CD4-positive, CD25-positive, alpha-beta regulatory T cell (primary cell): ENCODE results near the gene MBNL1. TPM values are rescaled to one million over a fixed set of nuclear protein-coding genes. Genes with fewer than 3 reads are reported as not detected.

Experiments used
- ATAC-seq, 2 donors: fragments of 150-1000 bp; cut with Tn5 transposase; one replicate each; pipeline ENCODE4 v1.10.0; 2021; ENCODE audit warnings: low read depth in 2 of 2, moderate number of reproducible peaks in 2 of 2, moderate library complexity in 1 of 2
- DNase-seq, 3 donors: peaks; one replicate each; pipeline versions ENCODE4 v3.0.0 to v3.0.0-alpha.2; 2012 to 2022; ENCODE audit warnings: mixed read lengths in 1 of 3
- H3K27ac ChIP-seq: one replicate; pipeline ENCODE4 v1.7.0; 2013; ENCODE audit warnings: mild to moderate bottlenecking, low read length; ENCODE audit not compliant: insufficient read depth, poor library complexity, severe bottlenecking
- H3K27me3 ChIP-seq: one replicate; pipeline ENCODE4 v1.7.0; 2013; ENCODE audit warnings: low read length; ENCODE audit not compliant: control insufficient read depth, insufficient read depth
- H3K36me3 ChIP-seq: one replicate; pipeline ENCODE4 v1.7.0; 2013; ENCODE audit warnings: mild to moderate bottlenecking, low read length, moderate library complexity; ENCODE audit not compliant: control insufficient read depth, insufficient read depth
- H3K4me1 ChIP-seq: 2 replicates; pipeline ENCODE4 v1.7.0; 2013; ENCODE audit warnings: mild to moderate bottlenecking, low read length; ENCODE audit not compliant: insufficient read depth, control insufficient read depth, poor library complexity, severe bottlenecking
- H3K4me3 ChIP-seq: one replicate; pipeline ENCODE4 v1.7.0; 2013; ENCODE audit warnings: low read depth, mild to moderate bottlenecking, low read length, moderate library complexity
- H3K9me3 ChIP-seq, 2 experiments: 1 replicate in 1 of 2; 2 replicates in 1 of 2; pipeline ENCODE4 v1.7.0; 2013; ENCODE audit warnings: low read length in 2 of 2, mild to moderate bottlenecking in 1 of 2, moderate library complexity in 1 of 2; ENCODE audit not compliant: control insufficient read depth in 2 of 2
- H3K27ac Mint-ChIP-seq, 3 donors: one replicate each; pipeline ENCODE4 v1.8.0; 2020 to 2022; ENCODE audit warnings: mild to moderate bottlenecking in 3 of 3, mixed read lengths in 3 of 3, moderate library complexity in 2 of 3
- H3K27me3 Mint-ChIP-seq: one replicate; pipeline ENCODE4 v1.8.0; 2022; ENCODE audit warnings: mild to moderate bottlenecking, mixed read lengths
- H3K36me3 Mint-ChIP-seq: one replicate; pipeline ENCODE4 v1.8.0; 2020; ENCODE audit warnings: mixed read lengths
- H3K4me1 Mint-ChIP-seq, 4 donors: one replicate each; pipeline ENCODE4 v1.8.0; 2020 to 2022; ENCODE audit warnings: mixed read lengths in 4 of 4, mild to moderate bottlenecking in 1 of 4
- H3K4me3 Mint-ChIP-seq, 4 donors: one replicate each; pipeline ENCODE4 v1.8.0; 2020 to 2022; ENCODE audit warnings: mild to moderate bottlenecking in 4 of 4, mixed read lengths in 4 of 4, moderate library complexity in 3 of 4
- H3K9me3 Mint-ChIP-seq, 7 donors: one replicate each; pipeline ENCODE4 v1.8.0; 2020 to 2022; ENCODE audit warnings: mixed read lengths in 7 of 7, mild to moderate bottlenecking in 3 of 7, moderate library complexity in 2 of 7
- polyA plus RNA-seq, 4 donors: library from polyadenylated mRNA; unstranded; fragments of 300-500 nt; fragmentation: Illumina TruSeq; gene quantifications; one replicate each; pipeline ENCODE4 v1.2.3, GENCODE V29; 2021
- total RNA-seq: library from RNA; stranded (reverse); gene quantifications from one replicate; pipeline ENCODE4 v1.2.3, GENCODE V29; 2022

MBNL1 gene
- total and polyA plus RNA-seq, 5 donors from 2014 or later: 221 to 726 (median 252) TPM

- peaks cover 38% of the 10 kb centered on the region for H3K36me3 Mint-ChIP-seq
- H3K27me3 Mint-ChIP-seq: no peaks in the 10 kb centered on the region
- H3K36me3 ChIP-seq: peaks cover 86% of the 10 kb centered on the region
- H3K27ac Mint-ChIP-seq: no peak overlapping the region
- H3K9me3 Mint-ChIP-seq: no peaks in the 10 kb centered on the region
- ATAC-seq (no peak), DNase-seq (no peak)
- H3K27me3 ChIP-seq: no peaks in the 10 kb centered on the region
- peaks cover 20 to 28% (median 24%) of the 10 kb centered on the region in 4 donors for H3K4me1 Mint-ChIP-seq
- no peaks in the 10 kb centered on the region for H3K9me3 ChIP-seq
- no peak overlapping the region for H3K4me3 ChIP-seq
- peak overlapping the region; percentile 23 for H3K27ac ChIP-seq
- H3K4me1 ChIP-seq: peaks cover 10% of the 10 kb centered on the region
- H3K4me3 Mint-ChIP-seq: no peak overlapping the region
Measured at GRCh38 chr3:152461460-152461859, 192.7 kb downstream of the MBNL1 start.

GRCh38 chr3:152466784-152467183 lies 198.1 kb downstream of the MBNL1 start:
- peak overlapping the region; percentile 21 for H3K27ac ChIP-seq
- Mint-ChIP-seq H3K27ac (peak overlapping the region in 2 of 3 donors; percentile 2 to 43), H3K4me1 (peaks cover 12 to 24% (median 20%) of the 10 kb centered on the region in 4 donors), H3K9me3 (no peaks in the 10 kb centered on the region), H3K36me3 (peaks cover 13% of the 10 kb centered on the region), H3K4me3 (no peak overlapping the region), H3K27me3 (peaks cover 4% of the 10 kb centered on the region)
- H3K4me3 ChIP-seq: no peak overlapping the region
- H3K4me1 ChIP-seq: no peaks in the 10 kb centered on the region
- DNase-seq (peak in 2 of 3 donors; percentile 43 to 54), ATAC-seq (peak; percentile 61 to 76)
- H3K9me3 ChIP-seq: no peaks in the 10 kb centered on the region
- H3K36me3 ChIP-seq: peaks cover 39% of the 10 kb centered on the region
- H3K27me3 ChIP-seq: no peaks in the 10 kb centered on the region

- Mint-ChIP-seq H3K9me3 (no peaks in the 10 kb centered on the region), H3K36me3 (peaks cover 9% of the 10 kb centered on the region), H3K27ac (peak overlapping the region in 1 of 3 donors; percentile 20), H3K27me3 (peaks cover 15% of the 10 kb centered on the region), H3K4me3 (no peak overlapping the region), H3K4me1 (peaks cover 24 to 33% (median 26%) of the 10 kb centered on the region in 4 donors)
- peaks cover 15% of the 10 kb centered on the region for H3K36me3 ChIP-seq
- no peaks in the 10 kb centered on the region for H3K9me3 ChIP-seq
- H3K4me3 ChIP-seq: no peak overlapping the region
- H3K4me1 ChIP-seq: peaks cover 5% of the 10 kb centered on the region
- DNase-seq: no peak
- H3K27ac ChIP-seq: no peak overlapping the region
- H3K27me3 ChIP-seq: no peaks in the 10 kb centered on the region
- ATAC-seq: no peak
Measured at GRCh38 chr3:152469248-152470025, 200.7 kb downstream of the MBNL1 start.

- Mint-ChIP-seq H3K27me3 (peaks cover 18% of the 10 kb centered on the region), H3K27ac (peak overlapping the region in 1 of 3 donors; percentile 8), H3K4me1 (peaks cover 21 to 30% (median 26%) of the 10 kb centered on the region in 4 donors), H3K4me3 (no peak overlapping the region), H3K9me3 (no peaks in the 10 kb centered on the region), H3K36me3 (peaks cover 5% of the 10 kb centered on the region)
- no peaks in the 10 kb centered on the region for H3K9me3 ChIP-seq
- ATAC-seq (no peak), DNase-seq (no peak)
- H3K36me3 ChIP-seq: peaks cover 8% of the 10 kb centered on the region
- no peak overlapping the region for H3K27ac ChIP-seq
- peaks cover 5% of the 10 kb centered on the region for H3K4me1 ChIP-seq
- H3K4me3 ChIP-seq: no peak overlapping the region
- H3K27me3 ChIP-seq: no peaks in the 10 kb centered on the region
Measured at GRCh38 chr3:152470095-152470494, 201.4 kb downstream of the MBNL1 start.

DNA sequence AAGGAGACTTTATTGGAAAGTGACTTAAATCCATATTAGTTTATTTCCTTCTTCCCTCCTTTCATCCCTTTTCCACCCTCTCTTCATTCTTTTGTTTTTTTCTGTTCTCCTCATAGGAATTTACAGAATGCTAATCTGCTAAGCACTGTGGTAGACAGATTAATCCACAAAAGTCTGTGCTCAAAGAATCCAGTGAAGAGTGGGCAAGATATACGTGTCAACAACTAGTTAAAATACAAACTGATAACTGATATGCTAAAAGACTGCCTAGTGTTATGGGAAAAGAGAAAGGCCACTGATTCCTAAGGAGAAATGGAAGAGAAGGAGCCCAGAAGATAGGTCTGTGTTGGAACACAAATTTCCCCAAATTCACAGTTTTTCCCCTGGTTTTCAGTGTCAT lies 202.2 kb downstream of the MBNL1 start:
- Mint-ChIP-seq H3K4me3 (peak overlapping the region in 2 of 4 donors; percentile 57 to 59), H3K9me3 (peaks cover 0 to 2% (median 0%) of the 10 kb centered on the region in 7 donors), H3K36me3 (peaks cover 4% of the 10 kb centered on the region), H3K27me3 (peaks cover 22% of the 10 kb centered on the region), H3K4me1 (peaks cover 21 to 28% (median 25%) of the 10 kb centered on the region in 4 donors), H3K27ac (peak overlapping the region in 1 of 3 donors; percentile 66)
- Histone ChIP-seq H3K27ac (peak overlapping the region; percentile 68), H3K36me3 (peaks cover under 1% of the 10 kb centered on the region), H3K4me3 (no peak overlapping the region), H3K27me3 (no peaks in the 10 kb centered on the region), H3K9me3 (peaks cover 3 to 5% of the 10 kb centered on the region in 2 experiments), H3K4me1 (peaks cover 5% of the 10 kb centered on the region)
- ATAC-seq: no peak
- no peak for DNase-seq

GRCh38 chr3:152471814-152472671 lies 203.3 kb downstream of the MBNL1 start:
- DNase-seq (peak; percentile 55 to 77 (median 76)), ATAC-seq (peak; percentile 78 to 82)
- H3K4me1 ChIP-seq: peaks cover 5% of the 10 kb centered on the region
- H3K9me3 ChIP-seq: peaks cover 3 to 5% of the 10 kb centered on the region in 2 experiments
- peaks cover 0 to 4% (median 0%) of the 10 kb centered on the region in 7 donors for H3K9me3 Mint-ChIP-seq
- H3K36me3 ChIP-seq: no peaks in the 10 kb centered on the region
- peaks cover 18 to 22% (median 19%) of the 10 kb centered on the region in 4 donors for H3K4me1 Mint-ChIP-seq
- no peaks in the 10 kb centered on the region for H3K27me3 ChIP-seq
- peak overlapping the region; percentile 91 to 95 (median 94) for H3K27ac Mint-ChIP-seq
- H3K27me3 Mint-ChIP-seq: peaks cover 22% of the 10 kb centered on the region
- H3K27ac ChIP-seq: peak overlapping the region; percentile 68
- H3K4me3 ChIP-seq: peak overlapping the region; percentile 70
- H3K4me3 Mint-ChIP-seq: peak overlapping the region; percentile 56 to 92 (median 78)
- peaks cover under 1% of the 10 kb centered on the region for H3K36me3 Mint-ChIP-seq

GRCh38 chr3:152472672-152472954 lies 203.9 kb downstream of the MBNL1 start:
- H3K27ac ChIP-seq: peak overlapping the region; percentile 68
- H3K4me3 ChIP-seq: peak overlapping the region; percentile 70
- peaks cover 5% of the 10 kb centered on the region for H3K4me1 ChIP-seq
- DNase-seq (no peak), ATAC-seq (no peak)
- peaks cover 0 to 4% (median 0%) of the 10 kb centered on the region in 7 donors for H3K9me3 Mint-ChIP-seq
- no peaks in the 10 kb centered on the region for H3K27me3 ChIP-seq
- H3K36me3 ChIP-seq: no peaks in the 10 kb centered on the region
- H3K4me3 Mint-ChIP-seq: peak overlapping the region in 3 of 4 donors; percentile 56 to 84 (median 73)
- peaks cover 3 to 5% of the 10 kb centered on the region in 2 experiments for H3K9me3 ChIP-seq
- no peaks in the 10 kb centered on the region for H3K36me3 Mint-ChIP-seq
- H3K4me1 Mint-ChIP-seq: peaks cover 15 to 22% (median 17%) of the 10 kb centered on the region in 4 donors
- H3K27me3 Mint-ChIP-seq: peaks cover 21% of the 10 kb centered on the region
- H3K27ac Mint-ChIP-seq: peak overlapping the region in 2 of 3 donors; percentile 94 to 95
